Dendritic cell treated with granulocyte-macrophage colony-stimulating factor and Interleukin-4, amounts not matched to agents 40 ng/mL and 50 ng/mL, for 4 days (primary cell): ENCODE measurements around the gene NUDT4.
"Not testable (repeated sequence)": the region's sequence is repeated elsewhere in the genome, so short reads cannot be mapped to it uniquely, and the experiment has no call there.

Experiments
- H3K27ac Mint-ChIP-seq: one replicate; pipeline ENCODE4 v1.8.0; 2022; ENCODE audit warnings: mild to moderate bottlenecking, mixed read lengths
- H3K27me3 Mint-ChIP-seq: one replicate; pipeline ENCODE4 v1.8.0; 2022; ENCODE audit warnings: mild to moderate bottlenecking, mixed read lengths
- H3K36me3 Mint-ChIP-seq: one replicate; pipeline ENCODE4 v1.8.0; 2022; ENCODE audit warnings: low read depth, mixed read lengths
- H3K4me1 Mint-ChIP-seq: one replicate; pipeline ENCODE4 v1.8.0; 2022; ENCODE audit warnings: low read depth, mixed read lengths
- H3K4me3 Mint-ChIP-seq: one replicate; pipeline ENCODE4 v1.8.0; 2022; ENCODE audit warnings: mild to moderate bottlenecking, moderate library complexity, mixed read lengths
- H3K9me3 Mint-ChIP-seq: one replicate; pipeline ENCODE4 v1.8.0; 2022; ENCODE audit warnings: mixed read lengths
- intact Hi-C: fragments of 100-400 bp; cut with micrococcal nuclease; formaldehyde crosslinking; loops from one replicate; pipeline ENCODE4 v1.15.0; 2022

The NUDT4 gene

DNA sequence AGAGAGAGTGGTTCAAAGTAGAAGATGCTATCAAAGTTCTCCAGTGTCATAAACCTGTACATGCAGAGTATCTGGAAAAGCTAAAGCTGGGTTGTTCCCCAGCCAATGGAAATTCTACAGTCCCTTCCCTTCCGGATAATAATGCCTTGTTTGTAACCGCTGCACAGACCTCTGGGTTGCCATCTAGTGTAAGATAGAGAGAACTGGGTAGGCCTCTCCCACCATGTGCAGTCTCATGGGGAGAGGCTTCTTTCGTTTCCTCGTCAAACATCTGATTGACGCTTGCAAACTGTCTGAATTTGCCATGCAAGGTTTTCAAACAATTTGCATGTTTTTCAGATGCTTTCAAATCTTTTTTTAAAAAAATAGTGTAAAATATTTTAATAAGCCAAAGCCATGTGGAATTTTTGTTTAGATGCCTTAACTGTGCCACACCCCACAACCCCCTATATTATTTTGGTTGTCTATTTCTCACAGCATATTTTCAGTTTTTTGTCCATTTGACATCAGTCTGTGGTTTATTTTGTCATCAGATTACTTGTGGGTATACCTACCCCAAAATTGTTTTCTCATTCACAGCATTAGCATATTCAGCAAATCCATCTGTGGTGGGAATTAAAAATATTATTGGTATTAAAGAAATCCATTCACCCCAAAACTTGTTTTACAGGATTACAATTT, 21.6 kb downstream of the NUDT4 start:
- intact Hi-C loops, H3K9me3 Mint-ChIP-seq, H3K4me1 Mint-ChIP-seq, H3K4me3 Mint-ChIP-seq, H3K27ac Mint-ChIP-seq, H3K27me3 Mint-ChIP-seq: not testable (repeated sequence)
- peaks cover 67% of the 10 kb centered on the region for H3K36me3 Mint-ChIP-seq

DNA sequence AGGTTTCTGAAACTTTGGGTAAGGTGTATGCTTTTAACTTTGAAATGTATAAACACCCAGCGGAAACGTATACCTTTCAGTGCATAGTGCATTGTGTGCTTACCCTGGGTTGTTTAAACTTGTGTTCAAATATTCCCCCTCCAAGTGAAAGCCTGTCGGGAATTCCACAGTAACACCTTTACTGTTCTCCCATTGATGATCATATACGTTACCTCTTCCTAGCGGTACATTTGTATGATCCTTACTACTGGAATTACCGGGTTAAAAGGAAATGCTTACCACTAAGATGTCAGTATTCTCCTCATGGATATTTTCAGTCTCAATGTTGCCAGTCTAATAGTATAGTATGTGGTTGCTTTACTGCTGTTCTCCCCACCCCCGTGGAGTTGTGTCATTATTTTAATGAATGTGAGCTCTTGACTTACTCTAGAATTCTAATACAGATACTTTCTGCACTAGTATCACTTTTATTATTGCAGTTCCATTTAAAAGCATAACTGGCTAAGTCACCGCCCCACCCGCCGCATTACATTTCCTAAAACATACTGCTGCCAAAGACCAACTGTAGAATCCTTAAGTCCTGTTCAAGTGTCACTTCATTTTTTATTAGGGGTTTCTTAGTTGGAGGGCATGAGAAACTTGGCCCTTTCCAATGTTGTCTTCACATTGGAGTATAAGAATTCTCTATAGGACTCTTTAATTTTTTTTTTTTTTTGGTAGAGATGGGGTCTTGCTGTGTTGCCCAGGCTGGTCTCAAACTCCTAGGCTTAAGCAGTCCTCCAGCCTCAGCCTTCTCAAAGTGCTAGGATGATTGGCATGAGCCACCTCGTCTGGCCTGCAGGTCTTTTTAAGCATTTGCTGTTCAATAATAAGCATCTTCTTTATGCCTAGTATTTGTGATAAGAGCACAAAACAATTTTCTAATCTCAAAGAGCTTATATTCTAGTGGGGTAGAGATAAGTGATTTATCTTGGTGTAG, 24.9 kb downstream of the NUDT4 start:
- H3K4me3 Mint-ChIP-seq = no peak overlapping the region
- peaks cover 57% of the 10 kb centered on the region for H3K36me3 Mint-ChIP-seq
- H3K27ac Mint-ChIP-seq = no peak overlapping the region
- intact Hi-C loops = no loop called here
- no peaks in the 10 kb centered on the region for H3K9me3 Mint-ChIP-seq
- peaks cover 9% of the 10 kb centered on the region for H3K4me1 Mint-ChIP-seq
- no peaks in the 10 kb centered on the region for H3K27me3 Mint-ChIP-seq

DNA sequence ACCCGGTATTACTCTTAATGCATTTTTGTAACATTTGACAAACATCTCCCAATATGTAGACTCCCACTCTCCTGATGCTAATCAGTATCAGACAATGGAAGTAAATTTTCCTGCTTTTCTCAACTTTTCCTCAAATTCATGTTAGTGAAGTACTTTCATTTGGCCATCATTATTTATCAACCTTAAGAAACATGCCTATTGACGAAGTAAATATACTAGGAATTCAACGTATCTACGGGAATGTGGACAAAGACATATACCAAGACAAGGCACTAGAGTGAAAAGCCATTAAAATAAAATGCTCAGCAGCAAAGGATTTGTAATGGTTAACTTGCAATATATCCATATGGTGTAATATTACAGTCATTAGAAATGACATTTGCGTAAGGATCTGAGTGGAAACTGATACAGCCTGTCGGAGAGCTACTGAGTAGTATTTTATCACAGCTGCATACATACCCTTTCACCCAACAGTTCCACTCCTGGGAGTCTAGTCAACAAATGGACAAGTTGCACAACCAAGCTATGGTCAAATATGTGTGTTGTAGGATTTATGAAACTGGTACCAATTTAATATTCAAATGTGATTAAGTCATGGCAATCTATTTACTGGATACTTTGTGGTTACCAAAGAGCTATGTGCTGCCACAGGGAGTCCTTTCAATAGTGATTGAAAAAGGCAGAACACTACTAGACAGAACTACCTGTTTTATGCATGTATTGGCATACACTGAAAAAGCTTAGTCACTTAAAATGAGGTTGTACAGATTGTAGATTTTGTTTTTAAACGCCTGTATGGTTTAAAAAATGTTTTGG, 26.5 kb downstream of the NUDT4 start:
- H3K36me3 Mint-ChIP-seq = peaks cover 53% of the 10 kb centered on the region
- intact Hi-C loops = no loop called here
- H3K27ac Mint-ChIP-seq = no peak overlapping the region
- H3K9me3 Mint-ChIP-seq = no peaks in the 10 kb centered on the region
- H3K4me3 Mint-ChIP-seq = no peak overlapping the region
- peaks cover 9% of the 10 kb centered on the region for H3K4me1 Mint-ChIP-seq
- no peaks in the 10 kb centered on the region for H3K27me3 Mint-ChIP-seq

DNA sequence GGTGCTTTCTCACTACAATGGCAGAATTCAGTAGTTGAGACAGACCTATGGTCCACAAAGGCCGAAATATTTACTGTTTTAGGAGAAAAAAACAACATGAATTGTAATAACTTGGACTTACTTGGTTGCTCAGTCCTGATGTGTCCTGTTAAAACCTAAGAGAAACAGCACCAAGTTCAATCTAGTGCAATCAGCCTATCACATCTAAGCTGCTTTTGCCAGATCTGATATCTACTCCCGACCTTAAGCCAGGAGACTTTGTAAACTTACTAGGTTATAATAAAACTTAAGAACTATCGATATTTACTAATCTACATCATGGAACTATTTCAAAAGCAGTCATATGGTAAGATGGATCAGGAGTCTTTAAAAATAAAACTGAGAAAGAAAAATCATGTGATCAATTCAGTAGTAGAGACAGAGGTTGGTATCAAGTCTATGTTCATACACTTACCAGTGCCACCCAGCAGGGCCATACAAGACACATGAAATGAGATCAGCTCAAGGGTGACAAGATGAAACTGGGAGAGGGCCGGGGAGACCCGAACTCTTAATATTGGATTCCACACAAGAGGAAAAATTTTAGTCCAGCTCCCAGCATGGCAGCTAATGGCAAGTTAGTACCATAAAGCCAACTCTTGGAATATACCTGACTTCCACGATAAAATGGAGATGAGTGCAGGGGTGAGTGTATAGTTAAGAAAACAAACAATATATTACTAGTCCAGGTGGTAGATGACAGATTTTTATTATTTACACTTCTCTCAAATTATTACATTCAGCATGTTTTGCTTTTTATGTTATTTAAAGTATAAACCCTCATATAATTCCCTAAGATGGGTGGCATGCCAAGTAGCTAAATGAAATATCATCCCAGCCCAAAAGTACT, 27.5 kb downstream of the NUDT4 start:
- Mint-ChIP-seq H3K27ac (no peak overlapping the region), H3K36me3 (peaks cover 59% of the 10 kb centered on the region), H3K4me1 (peaks cover 9% of the 10 kb centered on the region), H3K27me3 (no peaks in the 10 kb centered on the region), H3K4me3 (no peak overlapping the region), H3K9me3 (no peaks in the 10 kb centered on the region)
- intact Hi-C loops = no loop called here

DNA sequence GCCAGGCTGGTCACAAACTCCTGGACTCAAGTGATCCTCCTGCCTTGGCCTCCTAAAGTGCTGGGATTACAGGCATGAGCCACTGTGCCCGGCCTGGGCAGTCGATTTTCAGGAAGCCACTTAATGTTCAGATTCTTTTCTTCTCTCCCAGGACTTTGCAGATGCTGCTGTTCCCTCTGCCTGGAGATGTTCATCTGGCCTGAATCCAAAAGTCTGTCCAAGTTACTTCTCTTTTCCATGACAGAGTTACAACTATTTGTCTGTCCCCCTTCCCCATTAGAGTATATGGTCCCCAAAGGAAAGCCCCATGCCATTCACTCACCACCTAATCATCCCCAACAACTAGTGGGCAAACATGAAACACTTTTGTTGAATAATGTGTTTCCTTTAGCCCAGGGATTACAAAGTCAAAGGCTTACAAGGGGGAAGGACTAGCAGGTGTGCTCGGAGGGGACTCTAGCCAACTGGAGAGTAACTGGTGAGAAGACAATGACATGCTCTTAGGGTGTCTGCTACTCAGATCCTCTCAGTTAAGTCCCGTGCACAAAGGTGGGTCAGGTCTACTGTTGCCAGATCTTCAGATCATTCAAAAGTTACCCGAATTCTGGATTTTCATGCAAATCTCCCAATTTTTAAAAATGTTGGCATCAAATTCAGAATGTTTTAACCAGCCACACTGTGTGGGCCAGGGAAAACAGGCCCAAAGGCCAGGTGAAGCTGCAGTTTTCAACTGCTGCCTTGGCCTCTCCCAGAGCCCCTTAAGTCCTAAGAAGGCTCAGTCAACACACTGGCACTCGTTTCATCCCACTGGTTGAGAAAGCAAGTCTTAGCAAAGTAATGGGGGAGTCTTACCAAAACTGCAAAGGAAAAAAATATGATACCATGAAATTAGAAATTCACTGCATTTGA, 29.6 kb downstream of the NUDT4 start:
- peak overlapping the region; percentile 37 for H3K27ac Mint-ChIP-seq
- intact Hi-C loops = no loop called here
- no peaks in the 10 kb centered on the region for H3K9me3 Mint-ChIP-seq
- H3K4me3 Mint-ChIP-seq = no peak overlapping the region
- no peaks in the 10 kb centered on the region for H3K27me3 Mint-ChIP-seq
- peaks cover 56% of the 10 kb centered on the region for H3K36me3 Mint-ChIP-seq
- peaks cover 12% of the 10 kb centered on the region for H3K4me1 Mint-ChIP-seq

DNA sequence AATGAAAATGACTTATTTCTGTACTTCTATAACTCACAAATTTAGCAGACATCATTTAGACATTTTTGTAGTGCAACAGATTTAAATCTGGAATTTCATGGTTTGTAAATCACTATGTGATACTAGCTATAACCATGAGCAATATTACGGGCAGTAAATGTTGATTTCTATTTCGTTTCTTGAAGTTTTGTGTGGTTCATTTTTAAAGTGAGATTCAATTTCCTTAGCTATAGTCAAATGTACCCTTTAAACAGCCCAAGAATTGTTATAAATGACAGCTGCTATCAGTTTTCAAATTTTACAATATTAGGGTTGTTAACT, 30.2 kb downstream of the NUDT4 start:
- Mint-ChIP-seq H3K4me1 (peaks cover 18% of the 10 kb centered on the region), H3K9me3 (no peaks in the 10 kb centered on the region), H3K36me3 (peaks cover 50% of the 10 kb centered on the region), H3K27ac (no peak overlapping the region), H3K4me3 (no peak overlapping the region), H3K27me3 (no peaks in the 10 kb centered on the region)
- intact Hi-C loops = no loop called here

DNA sequence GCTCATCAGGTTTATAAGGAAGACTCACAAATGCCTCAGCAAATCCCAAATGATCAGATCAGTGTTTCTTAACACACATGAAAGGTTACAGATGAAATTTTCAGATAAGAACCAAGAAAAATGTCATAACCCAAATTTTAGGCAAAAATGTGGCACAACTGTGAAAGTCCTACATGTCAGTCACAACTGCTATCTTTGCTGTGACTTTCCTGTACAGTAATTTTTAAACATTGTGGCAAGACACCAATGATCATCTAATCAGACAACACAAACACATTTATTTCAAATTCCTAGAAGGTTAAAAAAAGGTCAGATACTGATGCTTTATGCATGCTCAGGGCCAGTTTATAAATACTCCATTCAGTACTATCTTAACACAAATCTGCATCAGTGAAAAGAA, 31.1 kb downstream of the NUDT4 start:
- intact Hi-C loops = no loop called here
- Mint-ChIP-seq H3K4me3 (no peak overlapping the region), H3K36me3 (peaks cover 41% of the 10 kb centered on the region), H3K9me3 (no peaks in the 10 kb centered on the region), H3K4me1 (peaks cover 27% of the 10 kb centered on the region), H3K27ac (peak overlapping the region; percentile 34), H3K27me3 (no peaks in the 10 kb centered on the region)

DNA sequence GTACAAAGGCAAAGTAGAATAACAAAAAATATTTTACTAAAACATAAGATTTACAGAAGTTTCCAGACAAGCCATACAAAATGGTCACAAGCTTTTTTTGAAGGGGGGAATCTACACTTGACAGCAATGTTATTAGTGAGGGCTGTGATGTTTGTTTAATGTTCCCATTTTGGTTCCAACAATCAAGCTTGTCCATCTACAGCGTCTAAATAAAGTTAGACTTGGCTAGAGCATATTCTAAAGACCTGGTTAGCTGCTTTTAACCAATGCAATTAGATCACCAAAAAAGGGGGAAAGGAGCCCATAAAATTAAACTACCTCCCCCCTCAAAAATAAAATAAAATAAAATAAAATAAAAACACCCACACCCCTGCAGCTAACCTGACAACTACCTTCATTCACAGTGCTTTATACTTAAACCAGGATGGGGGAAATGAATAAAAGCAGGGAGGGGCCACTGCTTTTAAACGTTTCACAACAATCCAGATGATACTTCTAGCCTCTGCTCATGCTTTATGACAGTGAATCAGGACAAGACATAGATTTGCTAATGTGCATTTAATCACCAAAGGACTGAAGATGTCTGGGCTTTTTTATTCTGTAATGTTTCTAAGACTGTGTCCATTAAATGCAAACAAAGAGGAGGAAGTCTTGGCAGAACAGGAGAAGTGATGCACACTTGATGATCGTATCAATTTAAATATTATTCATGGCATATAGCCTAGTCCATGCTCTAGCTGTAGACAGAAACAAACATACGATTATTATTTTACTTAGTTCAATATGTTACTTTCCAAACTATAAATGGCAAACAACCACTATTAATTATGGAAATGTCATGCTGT, 31.8 kb downstream of the NUDT4 start:
- H3K4me3 Mint-ChIP-seq, H3K27me3 Mint-ChIP-seq, H3K9me3 Mint-ChIP-seq, H3K27ac Mint-ChIP-seq: not testable (repeated sequence)
- Mint-ChIP-seq H3K36me3 (peaks cover 38% of the 10 kb centered on the region), H3K4me1 (peaks cover 32% of the 10 kb centered on the region)
- intact Hi-C loops = loop anchor here (10.0 kb wide), 1 partner anchor 625 kb away; no protein-coding TSS in a partner anchor

DNA sequence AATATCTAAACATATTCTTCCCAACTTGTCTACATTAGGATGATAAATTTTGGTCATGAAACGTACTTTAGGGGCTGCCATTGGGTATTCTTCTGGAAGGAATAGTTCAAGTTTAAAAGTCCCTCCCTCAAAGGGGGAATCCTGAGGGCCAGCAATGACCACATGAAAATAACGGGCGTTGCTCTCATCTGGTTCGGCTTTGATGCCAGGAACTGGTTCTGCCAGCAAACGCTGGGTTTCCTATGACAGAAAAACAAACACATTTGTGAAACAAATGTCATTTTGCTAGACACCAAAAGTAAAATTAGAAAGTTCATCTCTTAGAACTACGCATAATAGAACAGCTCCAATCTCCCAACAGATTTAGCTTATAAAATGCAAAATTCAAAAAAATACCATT, 33.3 kb downstream of the NUDT4 start:
- not testable (repeated sequence) for H3K27ac Mint-ChIP-seq, H3K27me3 Mint-ChIP-seq, H3K4me3 Mint-ChIP-seq, H3K9me3 Mint-ChIP-seq
- Mint-ChIP-seq H3K4me1 (peaks cover 45% of the 10 kb centered on the region), H3K36me3 (peaks cover 33% of the 10 kb centered on the region)
- intact Hi-C loops = loop anchor here (10.0 kb wide), 1 partner anchor 626 kb away; no protein-coding TSS in a partner anchor

DNA sequence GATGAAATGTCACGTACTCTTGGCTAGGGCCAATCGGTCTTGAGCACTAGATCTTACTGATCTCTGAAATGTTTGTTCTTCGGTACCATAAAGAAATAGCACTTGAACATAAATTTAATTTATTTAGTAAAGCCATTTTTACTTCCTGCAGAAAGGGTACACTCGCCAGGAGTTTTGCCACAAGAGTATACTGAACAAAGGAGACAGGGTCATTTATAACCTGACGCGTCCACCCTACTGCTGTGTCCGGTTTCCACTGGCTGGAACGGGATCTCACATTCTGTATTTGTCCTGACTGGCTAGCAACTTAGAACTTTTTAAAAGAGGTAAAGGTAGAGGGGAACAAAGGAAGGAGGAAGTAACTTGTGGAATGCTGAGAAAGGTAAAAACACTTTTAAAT, 34.7 kb downstream of the NUDT4 start:
- peaks cover 48% of the 10 kb centered on the region for H3K4me1 Mint-ChIP-seq
- H3K9me3 Mint-ChIP-seq, H3K4me3 Mint-ChIP-seq, H3K27me3 Mint-ChIP-seq, H3K27ac Mint-ChIP-seq: not testable (repeated sequence)
- intact Hi-C loops = loop anchor here (10.0 kb wide), 1 partner anchor 628 kb away; no protein-coding TSS in a partner anchor
- peaks cover 26% of the 10 kb centered on the region for H3K36me3 Mint-ChIP-seq

DNA sequence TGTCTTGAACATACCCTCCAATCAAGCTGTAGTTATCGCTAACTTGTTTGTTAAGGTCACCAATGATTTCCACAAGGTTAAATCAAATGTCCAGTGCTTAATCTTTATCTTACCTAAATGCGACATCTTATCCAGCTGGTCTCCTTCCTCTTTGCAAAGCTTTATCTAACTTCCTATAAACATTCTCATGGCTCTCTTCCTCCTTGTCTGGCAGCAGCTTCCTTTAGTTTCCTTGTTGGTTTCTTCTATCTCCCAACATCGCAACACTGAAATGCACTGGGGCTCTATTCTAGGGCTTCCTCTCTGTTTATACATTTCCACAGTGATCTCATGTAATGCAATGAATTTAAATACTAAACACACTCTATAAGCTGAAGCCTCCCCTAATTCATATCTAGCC, 35.3 kb downstream of the NUDT4 start:
- Mint-ChIP-seq H3K4me1 (peaks cover 46% of the 10 kb centered on the region), H3K36me3 (peaks cover 21% of the 10 kb centered on the region), H3K9me3 (no peaks in the 10 kb centered on the region), H3K4me3 (no peak overlapping the region), H3K27me3 (no peaks in the 10 kb centered on the region), H3K27ac (no peak overlapping the region)
- intact Hi-C loops = loop anchor here (10.0 kb wide), 1 partner anchor 628 kb away; no protein-coding TSS in a partner anchor
